Measurements from ENCODE around the gene ABCC5.

The ABCC5 gene

GRCh38 chr3:183943739-183944138, 73.9 kb downstream of the ABCC5 start:
- Histone ChIP-seq H3K9me3 (ENCODE audit: control insufficient read depth, insufficient read depth, low read length) (no peaks in the 10 kb centered on the region), H3K4me3 (ENCODE audit: low read length) (no peak overlapping the region), H3K4me1 (ENCODE audit: control insufficient read depth, low read length) (no peaks in the 10 kb centered on the region), H3K36me3 (ENCODE audit: control insufficient read depth, low read length) (no peaks in the 10 kb centered on the region), H3K79me2 (ENCODE audit: control insufficient read depth, low read length) (no peaks in the 10 kb centered on the region), H3K4me2 (ENCODE audit: low read length) (no peak overlapping the region), H3K9me2 (replicated peaks; ENCODE audit: control insufficient read depth, low read length) (no peaks in the 10 kb centered on the region), H4K20me1 (ENCODE audit: control insufficient read depth, insufficient read depth, low read depth, low read length) (no peaks in the 10 kb centered on the region), H3K27ac (ENCODE audit: low read depth, low read length) (no peak overlapping the region), H3K27me3 (ENCODE audit: control insufficient read depth, low read length) (no peaks in the 10 kb centered on the region), H3F3A (ENCODE audit: control insufficient read depth, insufficient read depth) (no peaks in the 10 kb centered on the region)
- TF ChIP-seq CTCF (IDR thresholded peaks at IDR 0.05; ENCODE audit: low read depth, low read length, poor library complexity, severe bottlenecking) = no peak
- no peak for TF ChIP-seq EZH2phosphoT487 (IDR thresholded peaks at IDR 0.05; ENCODE audit: borderline replicate concordance, low read length)

GRCh38 chr3:183941216-183941615, 76.5 kb downstream of the ABCC5 start:
- H3K9me2 ChIP-seq (replicated peaks; ENCODE audit: control insufficient read depth, low read length) = no peaks in the 10 kb centered on the region
- H3K27me3 ChIP-seq (ENCODE audit: control insufficient read depth, low read length) = no peaks in the 10 kb centered on the region
- no peaks in the 10 kb centered on the region for H3F3A ChIP-seq (ENCODE audit: control insufficient read depth, insufficient read depth)
- H3K4me3 ChIP-seq (ENCODE audit: low read length) = no peak overlapping the region
- no peak overlapping the region for H3K4me2 ChIP-seq (ENCODE audit: low read length)
- no peaks in the 10 kb centered on the region for H3K36me3 ChIP-seq (ENCODE audit: control insufficient read depth, low read length)
- no peaks in the 10 kb centered on the region for H3K4me1 ChIP-seq (ENCODE audit: control insufficient read depth, low read length)
- no peaks in the 10 kb centered on the region for H3K79me2 ChIP-seq (ENCODE audit: control insufficient read depth, low read length)
- H4K20me1 ChIP-seq (ENCODE audit: control insufficient read depth, insufficient read depth, low read depth, low read length) = no peaks in the 10 kb centered on the region
- no peaks in the 10 kb centered on the region for H3K9me3 ChIP-seq (ENCODE audit: control insufficient read depth, insufficient read depth, low read length)
- no peak overlapping the region for H3K27ac ChIP-seq (ENCODE audit: low read depth, low read length)
- TF ChIP-seq CTCF (IDR thresholded peaks at IDR 0.05; ENCODE audit: low read depth, low read length, poor library complexity, severe bottlenecking) (no peak), EZH2phosphoT487 (IDR thresholded peaks at IDR 0.05; ENCODE audit: borderline replicate concordance, low read length) (no peak)

GRCh38 chr3:183937601-183938286, 79.9 kb downstream of the ABCC5 start:
- H3F3A ChIP-seq (ENCODE audit: control insufficient read depth, insufficient read depth) = no peaks in the 10 kb centered on the region
- no peaks in the 10 kb centered on the region for H3K36me3 ChIP-seq (ENCODE audit: control insufficient read depth, low read length)
- no peaks in the 10 kb centered on the region for H3K4me1 ChIP-seq (ENCODE audit: control insufficient read depth, low read length)
- no peaks in the 10 kb centered on the region for H3K9me2 ChIP-seq (replicated peaks; ENCODE audit: control insufficient read depth, low read length)
- H3K27me3 ChIP-seq (ENCODE audit: control insufficient read depth, low read length) = no peaks in the 10 kb centered on the region
- TF ChIP-seq EZH2phosphoT487 (IDR thresholded peaks at IDR 0.05; ENCODE audit: borderline replicate concordance, low read length) = no peak
- no peak for TF ChIP-seq CTCF (IDR thresholded peaks at IDR 0.05; ENCODE audit: low read depth, low read length, poor library complexity, severe bottlenecking)
- H3K4me3 ChIP-seq (ENCODE audit: low read length) = no peak overlapping the region
- no peaks in the 10 kb centered on the region for H4K20me1 ChIP-seq (ENCODE audit: control insufficient read depth, insufficient read depth, low read depth, low read length)
- H3K9me3 ChIP-seq (ENCODE audit: control insufficient read depth, insufficient read depth, low read length) = no peaks in the 10 kb centered on the region
- H3K79me2 ChIP-seq (ENCODE audit: control insufficient read depth, low read length) = no peaks in the 10 kb centered on the region
- H3K27ac ChIP-seq (ENCODE audit: low read depth, low read length) = no peak overlapping the region
- no peak overlapping the region for H3K4me2 ChIP-seq (ENCODE audit: low read length)
